Measurements from ENCODE around the gene GBP5. TPM values are rescaled to one million over a fixed set of nuclear protein-coding genes. Genes with fewer than 3 reads are reported as not detected.
"Not testable (repeated sequence)": the region's sequence is repeated elsewhere in the genome, so short reads cannot be mapped to it uniquely, and the experiment has no call there.

Gene GBP5
- total RNA-seq, 1 donor from 2014 or later, result 22.8 TPM

DNA sequence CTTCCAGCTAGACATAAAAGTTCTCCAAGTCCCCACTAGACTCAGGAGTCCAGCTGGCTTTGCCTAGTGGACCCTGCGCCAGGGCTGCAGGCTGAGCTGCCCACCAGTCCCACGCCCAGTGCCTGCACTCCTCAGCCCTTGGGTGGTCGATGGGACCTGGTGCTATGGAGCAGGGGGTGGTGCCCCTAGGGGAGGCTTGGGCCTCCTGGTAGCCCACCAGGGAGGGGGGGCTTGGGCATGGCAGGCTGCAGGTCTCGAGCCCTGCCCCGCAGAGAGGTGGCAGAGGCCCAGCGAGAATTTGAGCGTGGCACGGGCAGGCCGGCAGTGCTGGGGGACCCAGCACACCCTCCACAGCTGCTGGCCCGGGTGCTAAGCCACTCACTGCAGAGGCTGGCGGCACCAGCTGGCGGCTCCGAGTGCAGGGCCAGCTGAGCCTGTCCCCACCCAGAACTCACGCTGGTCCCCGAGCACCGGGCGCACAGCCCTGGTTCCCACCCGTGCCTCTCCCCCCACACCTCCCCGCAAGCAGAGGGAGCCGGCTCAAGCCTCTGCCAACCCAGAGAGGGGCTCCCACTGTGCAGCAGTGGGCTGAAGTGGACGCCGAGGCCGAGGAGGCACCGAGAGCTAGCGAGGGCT is 30.2 kb upstream of the GBP5 start:
- ATAC-seq (ENCODE audit: low read depth), result no peak
- no peak for DNase-seq
- CTCF ChIA-PET, result no interaction called here
- Mint-ChIP-seq H3K9me3 (no peaks in the 10 kb centered on the region), H3K27ac (no peak overlapping the region), H3K4me1 (peaks cover 7% of the 10 kb centered on the region), H3K36me3 (ENCODE audit: low read depth) (no peaks in the 10 kb centered on the region), H3K4me3 (no peak overlapping the region), H3K27me3 (no peaks in the 10 kb centered on the region)
- POLR2A ChIA-PET, result no interaction called here
- TF ChIP-seq, protein P1, sequence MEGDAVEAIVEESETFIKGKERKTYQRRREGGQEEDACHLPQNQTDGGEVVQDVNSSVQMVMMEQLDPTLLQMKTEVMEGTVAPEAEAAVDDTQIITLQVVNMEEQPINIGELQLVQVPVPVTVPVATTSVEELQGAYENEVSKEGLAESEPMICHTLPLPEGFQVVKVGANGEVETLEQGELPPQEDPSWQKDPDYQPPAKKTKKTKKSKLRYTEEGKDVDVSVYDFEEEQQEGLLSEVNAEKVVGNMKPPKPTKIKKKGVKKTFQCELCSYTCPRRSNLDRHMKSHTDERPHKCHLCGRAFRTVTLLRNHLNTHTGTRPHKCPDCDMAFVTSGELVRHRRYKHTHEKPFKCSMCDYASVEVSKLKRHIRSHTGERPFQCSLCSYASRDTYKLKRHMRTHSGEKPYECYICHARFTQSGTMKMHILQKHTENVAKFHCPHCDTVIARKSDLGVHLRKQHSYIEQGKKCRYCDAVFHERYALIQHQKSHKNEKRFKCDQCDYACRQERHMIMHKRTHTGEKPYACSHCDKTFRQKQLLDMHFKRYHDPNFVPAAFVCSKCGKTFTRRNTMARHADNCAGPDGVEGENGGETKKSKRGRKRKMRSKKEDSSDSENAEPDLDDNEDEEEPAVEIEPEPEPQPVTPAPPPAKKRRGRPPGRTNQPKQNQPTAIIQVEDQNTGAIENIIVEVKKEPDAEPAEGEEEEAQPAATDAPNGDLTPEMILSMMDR (IDR thresholded peaks at IDR 0.05), result no peak
- intact Hi-C loops (cut with micrococcal nuclease), result no loop called here

DNA sequence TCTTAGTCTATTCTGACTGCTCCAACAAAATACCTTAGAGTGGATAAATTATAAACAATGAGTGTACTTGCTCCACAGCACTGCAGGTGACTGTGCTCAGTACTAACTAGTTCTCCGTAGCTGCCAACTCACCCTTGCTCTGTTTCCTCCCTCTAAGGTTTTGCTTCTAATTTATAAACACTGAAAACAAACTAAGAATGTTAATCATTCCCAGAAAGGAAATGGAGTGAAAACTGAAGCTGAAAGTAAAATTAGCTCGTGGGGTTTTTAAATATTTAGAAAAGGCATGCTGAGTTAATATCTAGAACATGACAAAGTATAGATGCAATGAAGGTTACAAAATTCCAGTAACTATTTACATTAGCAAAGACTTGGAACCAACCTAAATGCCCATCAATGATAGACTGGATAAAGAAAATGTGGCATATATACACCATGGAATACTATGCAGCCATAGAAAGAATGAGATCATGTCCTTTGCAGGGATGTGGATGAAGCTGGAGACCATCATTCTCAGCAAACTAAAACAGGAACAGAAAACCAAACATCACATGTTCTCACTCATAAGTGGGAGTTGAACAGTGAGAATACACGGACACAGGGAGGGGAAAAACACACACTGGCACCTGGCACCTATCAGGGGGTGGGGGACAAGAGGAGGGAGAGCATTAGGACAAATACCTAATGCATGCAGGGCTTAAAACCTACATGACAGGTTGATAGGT is 27.2 kb upstream of the GBP5 start:
- peak; percentile 18 for ATAC-seq (ENCODE audit: low read depth)
- CTCF ChIA-PET; H3K9me3 Mint-ChIP-seq; H3K27me3 Mint-ChIP-seq; DNase-seq; intact Hi-C loops (cut with micrococcal nuclease); H3K4me1 Mint-ChIP-seq; H3K27ac Mint-ChIP-seq; H3K36me3 Mint-ChIP-seq (ENCODE audit: low read depth); H3K4me3 Mint-ChIP-seq: not testable (repeated sequence)
- POLR2A ChIA-PET, result interaction anchor here (0.6 to 0.9 kb wide), 2 partner anchors 25 to 26 kb away, joined by 3 read pairs; no protein-coding TSS in a partner anchor

DNA sequence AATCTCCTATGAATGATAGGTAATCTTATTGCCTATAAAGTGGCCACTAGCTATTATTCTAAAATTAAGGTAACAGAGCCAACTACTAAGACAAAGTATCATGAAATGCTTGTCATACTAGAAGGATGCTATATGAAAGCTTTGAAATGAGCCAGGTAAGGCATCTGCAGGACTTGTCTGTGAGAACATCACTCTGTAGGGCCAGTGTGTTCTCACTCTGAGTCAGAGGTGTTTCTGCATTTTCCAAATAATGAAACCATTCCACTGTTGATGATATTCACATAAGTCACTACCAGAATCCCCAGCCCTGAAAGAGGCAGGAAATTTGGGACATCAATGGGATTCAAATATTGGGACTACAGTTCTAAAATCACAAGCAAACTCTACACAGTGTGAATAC is 25.8 kb upstream of the GBP5 start:
- intact Hi-C loops (cut with micrococcal nuclease), result no loop called here
- H3K27me3 Mint-ChIP-seq, result no peaks in the 10 kb centered on the region

DNA sequence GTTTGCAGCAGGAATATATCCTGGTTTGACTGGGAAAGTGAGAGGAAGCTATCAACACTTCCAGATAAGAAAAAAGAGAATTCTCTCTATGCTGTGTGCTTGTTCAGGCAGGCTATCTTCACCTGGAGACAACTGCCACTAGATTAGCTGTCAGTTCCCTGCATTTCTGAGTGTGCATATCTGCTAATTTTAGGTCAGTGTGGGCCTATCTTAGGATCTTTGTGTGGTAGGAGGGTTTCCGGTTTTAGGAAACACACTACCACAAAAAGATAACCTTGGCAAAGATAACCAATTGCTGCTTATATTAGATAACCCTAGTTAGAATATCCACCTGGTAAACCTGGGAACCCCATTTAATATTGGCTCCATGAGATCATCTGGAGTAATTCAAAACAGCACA is 22.5 kb upstream of the GBP5 start:
- POLR2A ChIA-PET, result interaction anchor here (0.6 kb wide), 1 partner anchor 21 kb away, joined by 7 read pairs; no protein-coding TSS in a partner anchor
- H3K4me3 Mint-ChIP-seq, result no peak overlapping the region

More for the DNA sequence above, 25.8 kb upstream of the GBP5 start:
- DNase-seq (no peak), ATAC-seq (ENCODE audit: low read depth) (no peak)
- Mint-ChIP-seq H3K27ac (no peak overlapping the region), H3K36me3 (ENCODE audit: low read depth) (no peaks in the 10 kb centered on the region), H3K4me3 (no peak overlapping the region), H3K9me3 (peaks cover 5% of the 10 kb centered on the region), H3K4me1 (peaks cover 7% of the 10 kb centered on the region)
- POLR2A ChIA-PET, result no interaction called here
- CTCF ChIA-PET, result no interaction called here
- TF ChIP-seq, protein P1 (IDR thresholded peaks at IDR 0.05), result no peak

DNA sequence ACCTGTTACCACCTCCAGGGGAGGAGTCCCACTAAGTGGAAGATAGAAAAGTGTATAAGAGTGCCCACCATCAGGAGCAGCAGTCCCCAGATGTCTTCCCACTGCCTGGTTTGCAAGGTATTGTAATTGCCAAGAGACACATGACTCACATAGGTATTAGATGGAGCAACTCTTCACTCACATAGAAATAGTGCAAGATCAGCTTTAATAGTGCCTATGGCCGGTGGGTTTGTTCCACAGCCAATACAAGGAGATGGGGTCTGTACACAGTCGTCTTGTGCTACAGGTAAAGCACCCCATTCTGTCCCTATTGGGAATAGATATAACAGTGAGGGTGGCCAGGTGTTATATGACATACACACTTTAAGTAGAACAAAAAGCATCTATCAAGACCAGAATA is 18.6 kb upstream of the GBP5 start:
- TF ChIP-seq, protein P1 (IDR thresholded peaks at IDR 0.05), result no peak
- peaks cover 14% of the 10 kb centered on the region for H3K4me1 Mint-ChIP-seq
- DNase-seq (no peak), ATAC-seq (ENCODE audit: low read depth) (no peak)
- POLR2A ChIA-PET, result no interaction called here
- CTCF ChIA-PET, result no interaction called here
- no peak overlapping the region for H3K4me3 Mint-ChIP-seq
- intact Hi-C loops (cut with micrococcal nuclease), result no loop called here
- peaks cover 13% of the 10 kb centered on the region for H3K9me3 Mint-ChIP-seq
- H3K27ac Mint-ChIP-seq, result no peak overlapping the region
- no peaks in the 10 kb centered on the region for H3K36me3 Mint-ChIP-seq (ENCODE audit: low read depth)
- H3K27me3 Mint-ChIP-seq, result no peaks in the 10 kb centered on the region

More for the DNA sequence above, 22.5 kb upstream of the GBP5 start:
- no peaks in the 10 kb centered on the region for H3K36me3 Mint-ChIP-seq (ENCODE audit: low read depth)
- CTCF ChIA-PET, result no interaction called here
- TF ChIP-seq, protein P1 (IDR thresholded peaks at IDR 0.05), result no peak
- H3K27me3 Mint-ChIP-seq, result no peaks in the 10 kb centered on the region
- H3K9me3 Mint-ChIP-seq, result peaks cover 13% of the 10 kb centered on the region
- peaks cover 6% of the 10 kb centered on the region for H3K4me1 Mint-ChIP-seq
- ATAC-seq (ENCODE audit: low read depth) (no peak), DNase-seq (no peak)
- intact Hi-C loops (cut with micrococcal nuclease), result no loop called here
- H3K27ac Mint-ChIP-seq, result no peak overlapping the region
